GM12878 (cell line): ENCODE data around the gene TMEM237. TPM values are rescaled to one million over a fixed set of nuclear protein-coding genes. Genes with fewer than 3 reads are reported as not detected.

Experiments used
- ATAC-seq: fragments of 200-7000 bp; cut with Tn5 transposase; 3 replicates; pipeline ENCODE4 v1.9.1; 2020; ENCODE audit warnings: mild to moderate bottlenecking, moderate library complexity
- Bru-seq: library from RNA; stranded (reverse); fragments of 400-500 nt; gene quantifications from one replicate; lab custom pipeline; 2021; lab: Mats Ljungman, UMichigan
- BruChase-seq, 2 experiments: library from RNA; stranded (reverse); fragments of 400-500 nt; gene quantifications; one replicate each; lab custom pipeline; 2021; lab: Mats Ljungman, UMichigan
- BruUV-seq: library from RNA; stranded (reverse); fragments of 400-500 nt; replicated peaks from 2 replicates; lab custom pipeline; 2021; lab: Mats Ljungman, UMichigan
- CTCF ChIA-PET: fragments of 300-600 bp; sonication (Branson Sonifier 250); formaldehyde crosslinking; extraction: SDS; loops from one replicate; lab custom pipeline; 2021; ENCODE audit warnings: inconsistent platforms; lab: Yijun Ruan, JAX
- POLR2A ChIA-PET: fragments of 350-600 bp; formaldehyde crosslinking; extraction: SDS; loops from one replicate; lab custom pipeline; 2021; ENCODE audit warnings: inconsistent platforms; lab: Charles Lee
- RAD21 ChIA-PET: fragments of 300-600 bp; sonication (Branson Sonifier 250); formaldehyde crosslinking; loops from one replicate; lab custom pipeline; 2023; ENCODE audit warnings: antibody characterized with exemption; ENCODE audit not compliant: unreplicated experiment; lab: Charles Lee
- SMC1A ChIA-PET: fragments of 300-600 bp; sonication (Branson Sonifier 250); formaldehyde crosslinking; loops from one replicate; lab custom pipeline; 2023; ENCODE audit not compliant: unreplicated experiment, uncharacterized antibody; lab: Charles Lee
- DNase-seq: peaks from one replicate; pipeline ENCODE4 v3.0.0-alpha.2; 2011; ENCODE audit warnings: low read depth, low spot score
- FAIRE-seq: peaks from 3 replicates; lab custom pipeline; 2011; peaks lifted over from hg19 to GRCh38; lab: Jason Lieb, UNC
- H2AFZ ChIP-seq: 2 replicates; pipeline ENCODE4 v1.6.0; 2011; ENCODE audit warnings: low read depth, low read length, control low read depth; ENCODE audit not compliant: control insufficient read depth
- H3K27ac ChIP-seq: 2 replicates; pipeline ENCODE4 v1.5.1; 2011; ENCODE audit warnings: control low read depth; ENCODE audit not compliant: control insufficient read depth, insufficient read depth
- H3K27me3 ChIP-seq, 2 experiments: replicated peaks in 1 of 2; 2 replicates each; pipeline versions ENCODE4 v1.6.0 to v1.6.1; 2011; ENCODE audit warnings: low read length in 1 of 2; ENCODE audit not compliant: control insufficient read depth in 2 of 2, insufficient read depth in 2 of 2
- H3K36me3 ChIP-seq, 2 experiments: 2 replicates each; pipeline ENCODE4 v1.5.1; 2011; ENCODE audit warnings: low read length in 1 of 2; ENCODE audit not compliant: control insufficient read depth in 2 of 2, insufficient read depth in 2 of 2
- H3K4me1 ChIP-seq: 2 replicates; pipeline ENCODE4 v1.6.1; 2011; ENCODE audit warnings: mild to moderate bottlenecking, low read length, moderate library complexity, mixed read lengths; ENCODE audit not compliant: control insufficient read depth, insufficient read depth
- H3K4me2 ChIP-seq: 2 replicates; pipeline ENCODE4 v1.6.0; 2011; ENCODE audit warnings: control low read depth; ENCODE audit not compliant: control insufficient read depth, insufficient read depth
- H3K4me3 ChIP-seq: fragments of 200-600 bp; sonication (generic); 2 replicates; pipeline ENCODE4 v1.5.1; 2016
- H3K79me2 ChIP-seq: 2 replicates; pipeline ENCODE4 v1.6.0; 2011; ENCODE audit warnings: low read length; ENCODE audit not compliant: control insufficient read depth, insufficient read depth
- H3K9ac ChIP-seq: 2 replicates; pipeline ENCODE4 v1.8.0; 2011; ENCODE audit warnings: low read length, control low read depth, mixed read lengths; ENCODE audit not compliant: control insufficient read depth, insufficient read depth
- H3K9me3 ChIP-seq: replicated peaks from 3 replicates; pipeline ENCODE4 v1.5.1; 2011; ENCODE audit warnings: mild to moderate bottlenecking, low read length; ENCODE audit not compliant: control insufficient read depth, insufficient read depth
- H4K20me1 ChIP-seq: 2 replicates; pipeline ENCODE4 v1.6.0; 2011; ENCODE audit not compliant: control insufficient read depth, insufficient read depth
- ASH2L ChIP-seq: fragments of 300-600, 200-600 bp; sonication (generic); IDR thresholded peaks from 2 replicates; pipeline ENCODE4 v1.6.1; 2017; ENCODE audit warnings: low read depth, mild to moderate bottlenecking, borderline replicate concordance
- BACH1 ChIP-seq: fragments of 450-650 bp; IDR thresholded peaks from 2 replicates; pipeline ENCODE4 v1.6.1; 2017; ENCODE audit warnings: mild to moderate bottlenecking, borderline replicate concordance
- CBFB ChIP-seq: IDR thresholded peaks from 2 replicates; pipeline ENCODE4 v1.6.1; 2016; ENCODE audit warnings: antibody characterized with exemption, low read depth
- HDAC6 ChIP-seq: fragments of 200-600 bp; sonication (generic); IDR thresholded peaks from one replicate; pipeline ENCODE4 v1.8.0; 2017; ENCODE audit warnings: antibody characterized with exemption; ENCODE audit not compliant: unreplicated experiment
- RELA ChIP-seq: fragments of 450-650 bp; IDR thresholded peaks from 2 replicates; pipeline ENCODE4 v1.8.0; 2014; ENCODE audit warnings: borderline replicate concordance; ENCODE audit not compliant: partially characterized antibody
- SREBF2 ChIP-seq: IDR thresholded peaks from 2 replicates; pipeline ENCODE4 v1.6.1; 2012; ENCODE audit warnings: mild to moderate bottlenecking, low read length
- STAT3 ChIP-seq: IDR thresholded peaks from 2 replicates; pipeline ENCODE4 v1.6.1; 2011; ENCODE audit warnings: low read depth, low read length, improper control_type of control experiment
- ZNF207 ChIP-seq: fragments of 450-650 bp; IDR thresholded peaks from 2 replicates; pipeline ENCODE4 v1.6.1; 2014; ENCODE audit warnings: antibody characterized with exemption, mild to moderate bottlenecking, borderline replicate concordance
- WGBS: methylation state at CpG from one replicate; pipeline ENCODE4 v1.1.6; 2016; ENCODE audit warnings: low lambda C conversion rate; ENCODE audit not compliant: insufficient replicate concordance, insufficient coverage; ENCODE audit errors: missing lambda C conversion rate; 5-methylcytosine and 5-hydroxymethylcytosine counted together
- in situ Hi-C: fragments of 300-500 bp; cut with MboI; formaldehyde crosslinking; loops from 9 replicates; pipeline ENCODE4 v1.14.3; 2018; ENCODE audit warnings: mixed read lengths
- intact Hi-C: fragments of 100-400 bp; cut with micrococcal nuclease; formaldehyde crosslinking; loops from one replicate; pipeline ENCODE4 v1.14.2; 2022; ENCODE audit not compliant: unreplicated experiment
- long read RNA-seq, 2 experiments: library from polyadenylated mRNA; unstranded; transcript quantifications; one replicate each; pipeline ENCODE4 v2.0.0, GENCODE V29; 2019 to 2020
- polyA minus RNA-seq, 3 experiments: library from RNA; depleted of rRNA, polyadenylated mRNA; stranded (reverse); fragments of >200 nt; gene quantifications; 2 replicates each; pipeline ENCODE4 v1.2.3, GENCODE V29; 2011
- polyA plus RNA-seq, 11 experiments: library from polyadenylated mRNA; depleted of rRNA in 4 of 11; unstranded in 6 of 11; stranded (reverse) in 5 of 11; fragments of >200 nt; fragmentation: Nextera tagmentation in 4 of 11; fragmentation: Illumina TruSeq in 1 of 11; extraction: Ambion mirVana in 4 of 11; extraction: Trizol in 1 of 11; gene quantifications; 1 replicate in 1 of 11; 2 replicates in 10 of 11; pipeline versions ENCODE4 v1.2.1 to v1.2.3, GENCODE V29; 2011 to 2016; ENCODE audit warnings: inconsistent platforms in 2 of 11, missing spikeins in 2 of 11, low read depth in 1 of 11
- total RNA-seq, 4 experiments: library from RNA; depleted of rRNA in 3 of 4; stranded (reverse); fragments of >200 nt in 3 of 4; fragmentation: Illumina TruSeq in 1 of 4; extraction: Trizol in 1 of 4; gene quantifications; 2 replicates each; pipeline versions ENCODE4 v1.2.1 to v1.2.3, GENCODE V29; 2013 to 2021
- TF ChIP-seq, protein P1 (sequence below): IDR thresholded peaks from 2 replicates; pipeline ENCODE4 v1.6.1; 2011; ENCODE audit warnings: mild to moderate bottlenecking, low read depth, low read length, moderate library complexity; ENCODE audit not compliant: insufficient replicate concordance
- TF ChIP-seq, protein P2 (sequence below): fragments of 450-650 bp; IDR thresholded peaks from 2 replicates; pipeline ENCODE4 v1.6.1; 2018; ENCODE audit warnings: mild to moderate bottlenecking, low read depth, moderate library complexity; ENCODE audit not compliant: partially characterized antibody

TMEM237 gene, protein sequence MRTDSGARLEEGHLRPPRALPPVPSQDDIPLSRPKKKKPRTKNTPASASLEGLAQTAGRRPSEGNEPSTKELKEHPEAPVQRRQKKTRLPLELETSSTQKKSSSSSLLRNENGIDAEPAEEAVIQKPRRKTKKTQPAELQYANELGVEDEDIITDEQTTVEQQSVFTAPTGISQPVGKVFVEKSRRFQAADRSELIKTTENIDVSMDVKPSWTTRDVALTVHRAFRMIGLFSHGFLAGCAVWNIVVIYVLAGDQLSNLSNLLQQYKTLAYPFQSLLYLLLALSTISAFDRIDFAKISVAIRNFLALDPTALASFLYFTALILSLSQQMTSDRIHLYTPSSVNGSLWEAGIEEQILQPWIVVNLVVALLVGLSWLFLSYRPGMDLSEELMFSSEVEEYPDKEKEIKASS
- total RNA-seq (2013; cell fraction: nucleolus; rRNA removed): 25.4 and 36.4 TPM in 2 replicates
- total RNA-seq (2014; rRNA removed): 17.7 and 25.4 TPM in 2 replicates
- 26.1 and 29.7 TPM in 2 replicates for total RNA-seq (2014; rRNA removed; fragmentation: Illumina TruSeq; extraction: Trizol)
- total RNA-seq (2021): 21.0 and 23.8 TPM in 2 replicates
- polyA plus RNA-seq (2011; ENCODE audit: low read depth): 5.9 TPM
- 15.0 and 16.8 TPM in 2 replicates for polyA plus RNA-seq (2011; rRNA removed)
- 10.4 and 10.6 TPM in 2 replicates for polyA plus RNA-seq (2011; cell fraction: cytosol; rRNA removed)
- 14.0 and 15.0 TPM in 2 replicates for polyA plus RNA-seq (2011; cell fraction: nucleus; rRNA removed)
- polyA plus RNA-seq (2012): 6.7 and 8.7 TPM in 2 replicates
- 28.9 and 36.1 TPM in 2 replicates for polyA plus RNA-seq (2014; fragmentation: Illumina TruSeq; extraction: Trizol)
- polyA plus RNA-seq (2014; fragmentation: Nextera tagmentation; extraction: Ambion mirVana): 10 to 100 TPM; 34.9 to 39.0 TPM
- 17.6 and 20.6 TPM in 2 replicates for polyA plus RNA-seq (2014; rRNA removed)
- 10 to 100 TPM; 43.4 to 43.7 TPM for polyA plus RNA-seq (2016; fragmentation: Nextera tagmentation; extraction: Ambion mirVana)
- polyA minus RNA-seq (2011; rRNA and poly(A)+ RNA removed): 12.0 and 14.9 TPM in 2 replicates
- polyA minus RNA-seq (2011; cell fraction: cytosol; rRNA and poly(A)+ RNA removed): 2.0 and 5.5 TPM in 2 replicates
- 6.6 and 10.6 TPM in 2 replicates for polyA minus RNA-seq (2011; cell fraction: nucleus; rRNA and poly(A)+ RNA removed)
- percentile 70 among the genes with signal in this experiment for Bru-seq, nascent RNA
- BruChase-seq, experiment 1, labeled RNA remaining after a 6-hour chase: percentile 66 among the genes with signal in this experiment
- percentile 71 among the genes with signal in this experiment for BruChase-seq, experiment 2, labeled RNA remaining after a 2-hour chase
- long read RNA-seq, experiment 1, full-length matches to known transcripts: 16 of 18 reads
- long read RNA-seq, experiment 1, partial matches to known transcripts: 1 of 18 reads
- long read RNA-seq, experiment 1, other reads (novel, unspliced or antisense): 1 of 18 reads
- long read RNA-seq, experiment 2, transcript TMEM237-213 (12 exons, 1,824 nt): major isoform, 65 of 77 reads
- long read RNA-seq, experiment 2, partial matches to known transcripts: 7 of 77 reads
- long read RNA-seq, experiment 2, other reads (novel, unspliced or antisense): 5 of 77 reads

DNA sequence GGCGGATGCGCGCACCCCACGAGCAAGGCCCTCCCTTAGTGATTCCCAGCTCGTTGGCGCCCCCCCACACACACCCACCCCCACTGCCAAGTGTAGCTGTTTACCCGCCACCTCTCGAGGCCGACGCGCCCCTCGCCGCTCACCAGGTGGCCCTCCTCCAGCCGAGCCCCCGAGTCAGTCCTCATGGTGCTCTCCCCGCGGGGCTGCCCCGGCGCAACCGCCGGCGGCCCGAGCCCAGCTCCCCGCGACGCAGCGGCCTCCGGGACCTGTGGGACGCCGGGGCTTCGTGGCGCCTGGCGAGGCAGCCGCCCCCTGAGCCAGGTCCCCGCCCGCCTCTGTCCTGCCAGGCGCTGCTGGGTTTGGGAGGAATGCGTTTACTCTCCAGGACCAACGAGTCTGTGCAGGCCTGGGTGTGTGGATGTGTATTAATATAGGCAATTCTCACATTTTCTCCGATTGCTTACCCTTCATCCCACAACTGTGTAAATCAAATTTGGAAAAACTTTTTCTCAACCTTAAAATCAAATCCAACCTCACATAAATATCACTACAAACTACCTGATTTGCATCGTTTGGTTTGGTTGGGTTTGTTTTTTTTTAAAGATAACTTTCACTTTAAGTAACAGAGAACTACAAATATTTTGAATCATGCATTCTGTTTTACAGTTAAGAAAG is at the start of gene TMEM237:
Gene TMEM237, minus strand, starts transcription at position 288 of the 675 bp plus-strand sequence. Its CDS starts 103 bp downstream, at position 185.
- 1% methylated on average over 26 of the region's 41 CpGs for WGBS
- Histone ChIP-seq H3K79me2 (0 out of 2 replicates have a peak, but pooled peaks cover 2% of the 10 kb centered on the region), H3K27ac (peak within 1 kb of the TSS; percentile 85), H3K36me3 (no peaks in the 10 kb centered on the region), H2AFZ (peak within 1 kb of the TSS; percentile 89), H3K4me2 (peak within 1 kb of the TSS; percentile 91), H4K20me1 (no peaks in the 10 kb centered on the region), H3K27me3 (no peaks in the 10 kb centered on the region), H3K4me1 (no peaks in the 10 kb centered on the region), H3K9me3 (no peaks in the 10 kb centered on the region), H3K4me3 (peak within 1 kb of the TSS; percentile 94), H3K9ac (peak within 1 kb of the TSS; percentile 85)
- ChIA-PET SMC1A (no interaction called here), POLR2A (interaction anchor here (0.5 to 0.6 kb wide), 2 partner anchors 138 to 559 kb away, joined by 3 read pairs; partner anchors contain the start of gene ALS2), RAD21 (interaction anchor here (0.6 to 1.8 kb wide), 4 partner anchors 19 to 1167 kb away, joined by 3 to 5 read pairs (median 3); partner anchors contain the start of genes ALS2, STRADB and TRAK2), CTCF (interaction anchor here (0.9 to 1.9 kb wide), 4 partner anchors 21 to 458 kb away, joined by 3 to 6 read pairs (median 3); no protein-coding TSS in a partner anchor)
- ATAC-seq (peak; percentile 73), FAIRE-seq (no peak), DNase-seq (no peak)
- intact Hi-C loops (loop anchor here (2.0 to 10.0 kb wide), 3 partner anchors 191 to 407 kb away; partner anchors contain the start of genes CASP8, STRADB and TRAK2), in situ Hi-C loops (no loop called here)
- no TSS peak for BruUV-seq
- 0 out of 2 replicates have a peak, but pooled peaks have one; percentile 34 for TF ChIP-seq ZNF207
- TF ChIP-seq, protein P1, sequence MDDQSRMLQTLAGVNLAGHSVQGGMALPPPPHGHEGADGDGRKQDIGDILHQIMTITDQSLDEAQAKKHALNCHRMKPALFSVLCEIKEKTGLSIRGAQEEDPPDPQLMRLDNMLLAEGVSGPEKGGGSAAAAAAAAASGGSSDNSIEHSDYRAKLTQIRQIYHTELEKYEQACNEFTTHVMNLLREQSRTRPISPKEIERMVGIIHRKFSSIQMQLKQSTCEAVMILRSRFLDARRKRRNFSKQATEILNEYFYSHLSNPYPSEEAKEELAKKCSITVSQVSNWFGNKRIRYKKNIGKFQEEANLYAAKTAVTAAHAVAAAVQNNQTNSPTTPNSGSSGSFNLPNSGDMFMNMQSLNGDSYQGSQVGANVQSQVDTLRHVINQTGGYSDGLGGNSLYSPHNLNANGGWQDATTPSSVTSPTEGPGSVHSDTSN: no peak
- TF ChIP-seq, protein P2, sequence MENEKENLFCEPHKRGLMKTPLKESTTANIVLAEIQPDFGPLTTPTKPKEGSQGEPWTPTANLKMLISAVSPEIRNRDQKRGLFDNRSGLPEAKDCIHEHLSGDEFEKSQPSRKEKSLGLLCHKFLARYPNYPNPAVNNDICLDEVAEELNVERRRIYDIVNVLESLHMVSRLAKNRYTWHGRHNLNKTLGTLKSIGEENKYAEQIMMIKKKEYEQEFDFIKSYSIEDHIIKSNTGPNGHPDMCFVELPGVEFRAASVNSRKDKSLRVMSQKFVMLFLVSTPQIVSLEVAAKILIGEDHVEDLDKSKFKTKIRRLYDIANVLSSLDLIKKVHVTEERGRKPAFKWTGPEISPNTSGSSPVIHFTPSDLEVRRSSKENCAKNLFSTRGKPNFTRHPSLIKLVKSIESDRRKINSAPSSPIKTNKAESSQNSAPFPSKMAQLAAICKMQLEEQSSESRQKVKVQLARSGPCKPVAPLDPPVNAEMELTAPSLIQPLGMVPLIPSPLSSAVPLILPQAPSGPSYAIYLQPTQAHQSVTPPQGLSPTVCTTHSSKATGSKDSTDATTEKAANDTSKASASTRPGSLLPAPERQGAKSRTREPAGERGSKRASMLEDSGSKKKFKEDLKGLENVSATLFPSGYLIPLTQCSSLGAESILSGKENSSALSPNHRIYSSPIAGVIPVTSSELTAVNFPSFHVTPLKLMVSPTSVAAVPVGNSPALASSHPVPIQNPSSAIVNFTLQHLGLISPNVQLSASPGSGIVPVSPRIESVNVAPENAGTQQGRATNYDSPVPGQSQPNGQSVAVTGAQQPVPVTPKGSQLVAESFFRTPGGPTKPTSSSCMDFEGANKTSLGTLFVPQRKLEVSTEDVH: no peak
- TF ChIP-seq STAT3: no peak
- TF ChIP-seq HDAC6: no peak
- TF ChIP-seq CBFB: no peak
- no peak for TF ChIP-seq SREBF2
- 0 out of 2 replicates have a peak, but pooled peaks have one; percentile 44 for TF ChIP-seq BACH1
- TF ChIP-seq ASH2L: 0 out of 2 replicates have a peak, but pooled peaks have one; percentile 18
- TF ChIP-seq RELA: peak; percentile 20
